HG02678 (cell line): Measurements from ENCODE around the gene FAM120A.

Experiments used
- ATAC-seq: cut with Tn5 transposase; IDR thresholded peaks from one replicate; pipeline ENCODE4 v1.9.1; 2021; ENCODE audit warnings: mild to moderate bottlenecking, moderate library complexity; ENCODE audit not compliant: unreplicated experiment

The FAM120A gene

GRCh38 chr9:93591301-93592007 is 140.0 kb downstream of the FAM120A start:
- ATAC-seq, result no peak

- ATAC-seq, result no peak
Observed at GRCh38 chr9:93592008-93592642, 140.6 kb downstream of the FAM120A start.

- no peak for ATAC-seq
Observed at GRCh38 chr9:93592643-93593021, 141.1 kb downstream of the FAM120A start.

GRCh38 chr9:93593144-93593658 is 141.7 kb downstream of the FAM120A start:
- ATAC-seq, result no peak

- no peak for ATAC-seq
Observed at GRCh38 chr9:93594041-93594756, 142.7 kb downstream of the FAM120A start.

GRCh38 chr9:93595461-93595860 is 144.0 kb downstream of the FAM120A start:
- no peak for ATAC-seq

GRCh38 chr9:93595861-93596365 is 144.4 kb downstream of the FAM120A start:
- no peak for ATAC-seq

- ATAC-seq, result no peak
Observed at GRCh38 chr9:93596399-93596798, 144.9 kb downstream of the FAM120A start.

- ATAC-seq, result no peak
Observed at GRCh38 chr9:93597142-93597706, 145.7 kb downstream of the FAM120A start.

- ATAC-seq, result no peak
Observed at GRCh38 chr9:93597871-93598646, 146.6 kb downstream of the FAM120A start.

- no peak for ATAC-seq
Observed at GRCh38 chr9:93598647-93599241, 147.3 kb downstream of the FAM120A start.

GRCh38 chr9:93599571-93600403 is 148.3 kb downstream of the FAM120A start:
- ATAC-seq, result no peak

- no peak for ATAC-seq
Observed at GRCh38 chr9:93600504-93600903, 149.0 kb downstream of the FAM120A start.

GRCh38 chr9:93601063-93601462 is 149.6 kb downstream of the FAM120A start:
- no peak for ATAC-seq

- no peak for ATAC-seq
Observed at GRCh38 chr9:93601666-93602065, 150.2 kb downstream of the FAM120A start.

GRCh38 chr9:93603011-93603410 is 151.5 kb downstream of the FAM120A start:
- no peak for ATAC-seq

GRCh38 chr9:93603906-93604326 is 152.4 kb downstream of the FAM120A start:
- no peak for ATAC-seq

GRCh38 chr9:93606187-93606586 is 154.7 kb downstream of the FAM120A start:
- ATAC-seq, result no peak

GRCh38 chr9:93610206-93610605 is 158.7 kb downstream of the FAM120A start:
- ATAC-seq, result no peak
